ENCODE measurements around the gene ZBTB46. TPM values are rescaled to one million over a fixed set of nuclear protein-coding genes. Genes with fewer than 3 reads are reported as not detected.
"Not testable (repeated sequence)": the region's sequence is repeated elsewhere in the genome, so short reads cannot be mapped to it uniquely, and the experiment has no call there.

The ZBTB46 gene
- total RNA-seq, 1 experiment from 2014 or later: 1.1 TPM

- H3K4me1 ChIP-seq (ENCODE audit: insufficient read depth, low read length, poor library complexity, severe bottlenecking): no peaks in the 10 kb centered on the region
- CTCF ChIA-PET: no interaction called here
- no TSS peak for BruUV-seq (replicated peaks)
Measured at GRCh38 chr20:63731410-63731809, 99.7 kb downstream of the ZBTB46 start.

DNA sequence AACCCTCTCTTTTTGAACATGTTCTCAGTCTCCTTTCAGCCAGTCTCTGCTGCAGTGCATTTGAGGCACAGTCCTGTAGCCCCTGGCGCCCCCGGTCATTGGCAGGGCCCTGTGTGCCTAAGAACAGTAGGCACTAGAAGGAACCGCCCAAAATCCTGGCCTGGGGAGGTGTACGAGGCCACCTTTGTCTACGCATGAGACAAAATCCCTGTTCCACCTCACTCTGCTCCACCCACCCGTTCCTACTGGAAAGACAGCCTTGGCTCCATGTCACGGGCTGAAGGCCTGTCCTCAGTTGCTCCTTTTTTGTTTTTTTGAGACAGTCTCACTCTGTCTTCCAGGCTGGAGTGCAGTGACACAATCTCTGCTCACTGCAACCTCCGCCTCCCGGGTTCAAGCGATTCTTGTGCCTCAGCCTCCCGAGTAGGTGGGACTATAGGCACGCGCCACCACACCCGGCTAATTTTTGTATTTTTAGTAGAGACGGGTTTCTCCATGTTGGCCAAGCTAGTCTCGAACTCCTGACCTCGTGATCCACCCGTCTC lies 100.8 kb downstream of the ZBTB46 start:
- POLR2A ChIA-PET (ENCODE audit: low non-redundant PET); H3K9me3 ChIP-seq (ENCODE audit: low read depth, low read length, poor library complexity, severe bottlenecking); H3K27ac ChIP-seq (ENCODE audit: low read depth, low read length, poor library complexity, severe bottlenecking); CTCF ChIA-PET; intact Hi-C loops (cut with micrococcal nuclease; ENCODE audit: unreplicated experiment); H3K4me1 ChIP-seq (ENCODE audit: insufficient read depth, low read length, poor library complexity, severe bottlenecking); BruUV-seq (replicated peaks); H3K36me3 ChIP-seq (ENCODE audit: insufficient read depth, low read length, poor library complexity, severe bottlenecking); H3K27me3 ChIP-seq (replicated peaks; ENCODE audit: insufficient read depth, low read depth, low read length, poor library complexity); DNase-seq (ENCODE audit: low spot score); H3K4me3 ChIP-seq (ENCODE audit: low read depth, low read length, poor library complexity, severe bottlenecking): not testable (repeated sequence)

More at GRCh38 chr20:63731410-63731809, 99.7 kb downstream of the ZBTB46 start:
- TF ChIP-seq CTCF (conservative IDR thresholded peaks at IDR 0.05; ENCODE audit: low read depth, low read length): no peak
- no peak for TF ChIP-seq EZH2 (IDR thresholded peaks at IDR 0.05; ENCODE audit: borderline replicate concordance, low read depth, low read length, poor library complexity, severe bottlenecking)
- Histone ChIP-seq H3K27ac (ENCODE audit: low read depth, low read length, poor library complexity, severe bottlenecking) (no peak overlapping the region), H3K27me3 (replicated peaks; ENCODE audit: insufficient read depth, low read depth, low read length, poor library complexity) (no peaks in the 10 kb centered on the region), H3K36me3 (ENCODE audit: insufficient read depth, low read length, poor library complexity, severe bottlenecking) (peaks cover 8% of the 10 kb centered on the region), H3K4me3 (ENCODE audit: low read depth, low read length, poor library complexity, severe bottlenecking) (no peak overlapping the region), H3K9me3 (ENCODE audit: low read depth, low read length, poor library complexity, severe bottlenecking) (no peaks in the 10 kb centered on the region)
- POLR2A ChIA-PET (ENCODE audit: low non-redundant PET): no interaction called here
- no peak for DNase-seq (ENCODE audit: low spot score)
- intact Hi-C loops (cut with micrococcal nuclease; ENCODE audit: unreplicated experiment): no loop called here

DNA sequence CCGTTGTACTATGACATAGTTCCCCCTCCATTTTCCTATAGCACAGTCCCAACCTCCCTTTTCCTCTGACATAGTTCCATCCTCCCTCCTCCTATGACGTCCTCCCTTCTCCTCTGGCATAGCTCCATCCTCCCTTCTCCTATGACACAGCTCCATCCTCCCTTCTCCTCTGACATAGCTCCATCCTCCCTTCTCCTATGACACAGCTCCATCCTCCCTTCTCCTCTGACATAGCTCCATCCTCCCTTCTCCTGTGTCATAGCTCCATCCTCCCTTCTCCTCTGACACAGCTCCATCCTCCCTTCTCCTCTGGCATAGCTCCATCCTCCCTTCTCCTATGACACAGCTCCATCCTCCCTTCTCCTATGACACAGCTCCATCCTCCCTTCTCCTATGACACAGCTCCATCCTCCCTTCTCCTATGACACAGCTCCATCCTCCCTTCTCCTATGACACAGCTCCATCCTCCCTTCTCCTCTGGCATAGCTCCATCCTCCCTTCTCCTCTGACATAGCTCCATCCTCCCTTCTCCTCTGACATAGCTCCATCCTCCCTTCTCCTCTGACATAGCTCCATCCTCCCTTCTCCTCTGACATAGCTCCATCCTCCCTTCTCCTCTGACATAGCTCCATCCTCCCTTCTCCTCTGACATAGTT lies 108.0 kb downstream of the ZBTB46 start:
- H3K4me3 ChIP-seq (ENCODE audit: low read depth, low read length, poor library complexity, severe bottlenecking); H3K27me3 ChIP-seq (replicated peaks; ENCODE audit: insufficient read depth, low read depth, low read length, poor library complexity); BruUV-seq (replicated peaks); CTCF ChIA-PET; intact Hi-C loops (cut with micrococcal nuclease; ENCODE audit: unreplicated experiment); H3K4me1 ChIP-seq (ENCODE audit: insufficient read depth, low read length, poor library complexity, severe bottlenecking); H3K27ac ChIP-seq (ENCODE audit: low read depth, low read length, poor library complexity, severe bottlenecking); DNase-seq (ENCODE audit: low spot score): not testable (repeated sequence)
- POLR2A ChIA-PET (ENCODE audit: low non-redundant PET): interaction anchor here (0.6 kb wide), 1 partner anchor 69 kb away, joined by 4 read pairs; no protein-coding TSS in a partner anchor
- Histone ChIP-seq H3K36me3 (ENCODE audit: insufficient read depth, low read length, poor library complexity, severe bottlenecking) (peaks cover 21% of the 10 kb centered on the region), H3K9me3 (ENCODE audit: low read depth, low read length, poor library complexity, severe bottlenecking) (peaks cover 17% of the 10 kb centered on the region)

- no peak overlapping the region for H3K4me3 ChIP-seq (ENCODE audit: low read depth, low read length, poor library complexity, severe bottlenecking)
- H3K36me3 ChIP-seq (ENCODE audit: insufficient read depth, low read length, poor library complexity, severe bottlenecking): peaks cover 37% of the 10 kb centered on the region
- POLR2A ChIA-PET (ENCODE audit: low non-redundant PET): no interaction called here
- no peaks in the 10 kb centered on the region for H3K27me3 ChIP-seq (replicated peaks; ENCODE audit: insufficient read depth, low read depth, low read length, poor library complexity)
- TF ChIP-seq EZH2 (IDR thresholded peaks at IDR 0.05; ENCODE audit: borderline replicate concordance, low read depth, low read length, poor library complexity, severe bottlenecking): no peak
- TF ChIP-seq CTCF (conservative IDR thresholded peaks at IDR 0.05; ENCODE audit: low read depth, low read length): no peak
- intact Hi-C loops (cut with micrococcal nuclease; ENCODE audit: unreplicated experiment): no loop called here
- DNase-seq (ENCODE audit: low spot score): no peak
- H3K9me3 ChIP-seq (ENCODE audit: low read depth, low read length, poor library complexity, severe bottlenecking): peaks cover 18% of the 10 kb centered on the region
- no peaks in the 10 kb centered on the region for H3K4me1 ChIP-seq (ENCODE audit: insufficient read depth, low read length, poor library complexity, severe bottlenecking)
- BruUV-seq (replicated peaks): no TSS peak
- CTCF ChIA-PET: no interaction called here
- H3K27ac ChIP-seq (ENCODE audit: low read depth, low read length, poor library complexity, severe bottlenecking): no peak overlapping the region
Measured at GRCh38 chr20:63718996-63719395, 112.1 kb downstream of the ZBTB46 start.

Measured in A673 (cell line).